Activated T-cell treated with anti-CD3 and anti-CD28 coated beads for 1 hour (primary cell): ENCODE data around the gene TSPAN14.
"Not testable (repeated sequence)": the region's sequence is repeated elsewhere in the genome, so short reads cannot be mapped to it uniquely, and the experiment has no call there.

Experiments
- DNase-seq: peaks from one replicate; pipeline ENCODE4 v3.0.0-alpha.2; 2020; ENCODE audit warnings: low read depth

The TSPAN14 gene

DNA sequence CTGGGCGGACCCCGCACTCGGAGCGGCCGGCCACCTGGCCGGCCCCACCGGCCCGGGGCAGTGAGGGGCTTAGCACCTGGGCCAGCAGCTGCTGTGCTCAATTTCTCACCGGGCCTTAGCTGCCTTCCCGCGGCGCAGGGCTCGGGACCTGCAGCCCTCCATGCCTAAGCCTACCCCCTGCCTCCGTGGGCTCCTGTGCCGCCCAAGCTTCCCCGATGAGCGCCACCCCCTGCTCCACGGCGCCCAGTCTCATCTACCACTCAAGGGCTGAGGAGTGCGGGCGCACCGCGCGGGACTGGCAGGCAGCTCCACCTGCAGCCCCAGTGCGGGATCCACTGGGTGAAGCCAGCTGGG is 89.2 kb downstream of the TSPAN14 start:
- DNase-seq, result not testable (repeated sequence)

DNA sequence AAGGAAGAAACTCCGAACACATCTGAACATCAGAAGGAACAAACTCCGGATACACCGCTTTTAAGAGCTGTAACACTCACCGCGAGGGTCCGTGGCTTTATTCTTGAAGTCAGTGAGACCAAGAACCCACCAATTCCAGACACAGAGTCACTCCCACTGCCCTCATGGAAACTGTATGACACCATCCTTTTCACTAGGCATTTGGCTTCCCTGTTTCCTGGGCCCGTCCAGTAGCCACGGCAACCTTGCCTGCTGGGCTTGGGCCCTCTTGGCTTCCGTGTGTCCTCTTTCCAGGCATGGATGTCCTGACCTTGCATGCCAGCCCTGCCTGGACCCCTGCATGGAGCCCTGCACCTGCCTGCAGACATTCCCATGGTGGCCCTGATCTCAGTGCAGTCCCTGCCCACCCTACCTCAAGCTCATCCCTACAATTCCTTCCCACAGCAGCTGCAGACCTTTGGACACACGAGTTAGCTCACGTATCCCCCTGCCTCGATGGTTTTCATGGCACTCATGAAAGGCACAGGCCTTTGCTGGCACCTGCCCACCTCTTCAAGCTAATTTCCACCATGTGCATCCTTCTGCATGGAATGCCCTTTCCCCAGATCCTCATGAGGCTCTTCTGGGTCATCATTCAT is 90.3 kb downstream of the TSPAN14 start:
- no peak for DNase-seq

DNA sequence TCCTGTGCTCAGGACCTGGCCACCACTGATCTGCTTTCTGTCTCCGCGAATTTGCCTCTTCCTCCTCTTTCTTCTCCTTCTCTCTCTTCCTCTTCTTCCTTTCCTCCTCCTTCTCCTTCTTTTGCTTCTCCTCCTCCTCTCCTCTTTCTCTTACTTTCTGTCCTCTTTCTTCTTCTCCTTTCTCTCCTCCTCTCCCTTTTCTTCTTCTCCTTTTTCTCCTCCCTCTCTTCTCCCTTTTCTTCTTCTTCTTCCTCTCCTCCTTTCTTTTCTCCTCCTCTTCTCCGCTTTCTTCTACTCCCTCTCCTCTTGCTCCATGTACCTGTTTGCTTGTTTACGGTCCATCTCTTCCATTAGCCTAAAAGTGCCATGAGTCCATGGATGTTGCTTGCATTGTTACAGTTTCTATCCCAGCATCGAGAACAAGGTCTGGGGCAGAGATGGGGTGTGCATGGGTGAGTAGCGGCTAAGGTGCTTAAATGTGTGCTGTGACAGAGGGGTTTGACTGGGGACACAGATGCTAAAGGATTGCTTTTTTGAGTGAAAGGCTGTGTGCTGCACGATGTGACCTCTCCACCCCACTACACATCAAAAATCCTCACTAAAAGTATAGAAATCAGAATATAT is 91.3 kb downstream of the TSPAN14 start:
- DNase-seq, result no peak

DNA sequence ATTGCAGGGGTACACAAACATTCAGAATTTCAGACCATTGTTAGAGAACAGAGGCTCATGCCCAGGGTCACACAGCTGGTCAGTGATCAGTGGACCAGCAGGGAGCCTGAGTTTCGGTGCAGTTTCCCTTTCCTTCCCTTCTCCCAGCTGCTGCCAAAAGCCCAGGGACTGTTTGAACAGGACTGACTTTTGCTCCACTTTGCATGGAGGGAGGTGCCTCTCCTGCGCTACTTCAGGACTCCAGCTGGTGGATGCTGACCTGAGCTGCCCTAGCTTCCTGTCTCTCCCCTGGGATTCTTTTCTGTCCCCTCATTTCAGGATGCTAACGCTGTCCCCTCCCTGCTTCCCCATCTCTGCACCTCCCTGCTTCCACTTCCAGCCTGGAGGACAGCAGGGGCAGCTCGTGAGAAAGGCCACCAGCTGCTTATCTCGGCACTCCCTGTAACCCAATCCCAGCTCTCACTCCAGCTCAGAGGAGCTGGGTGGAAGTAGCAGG is 98.1 kb downstream of the TSPAN14 start:
- no peak for DNase-seq

DNA sequence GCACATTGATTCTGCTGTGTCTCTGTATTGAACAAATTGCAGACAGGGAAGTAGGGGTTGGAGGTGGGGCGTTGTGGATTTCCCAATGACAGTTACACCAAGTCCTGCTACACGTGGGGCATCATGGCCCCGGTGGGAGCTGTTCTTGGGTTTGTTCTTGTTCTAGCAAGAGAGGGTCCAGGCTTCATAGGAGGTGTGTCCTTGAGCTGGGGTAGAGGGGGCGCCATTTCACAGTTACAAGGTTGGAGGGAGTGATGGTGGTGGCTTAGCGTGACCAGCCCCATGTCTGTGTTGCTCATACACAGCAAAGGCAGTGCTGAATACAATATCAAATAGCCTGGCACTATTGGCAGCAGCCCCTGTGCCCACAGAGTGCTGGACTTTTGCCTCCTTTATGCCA is 99.3 kb downstream of the TSPAN14 start:
- DNase-seq, result no peak

DNA sequence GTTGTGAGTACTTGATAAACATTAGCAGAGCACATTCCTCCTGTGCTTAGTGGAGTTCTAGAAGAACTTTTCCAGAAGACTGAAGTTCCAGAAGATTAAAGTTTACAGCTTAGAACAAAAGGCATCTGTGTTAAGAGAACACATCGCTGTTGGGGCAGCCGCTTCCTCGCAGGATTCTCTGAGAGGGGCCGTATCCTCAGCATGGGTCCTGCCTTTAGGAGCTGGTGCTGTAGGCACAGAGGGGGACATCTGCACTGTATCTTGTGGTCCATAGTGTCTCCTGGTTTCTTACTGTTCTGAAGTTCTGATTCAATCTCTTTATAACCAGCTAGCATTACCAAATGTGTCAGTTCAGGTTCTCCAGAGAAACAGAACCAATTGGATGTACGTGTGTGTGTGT is 99.9 kb downstream of the TSPAN14 start:
- no peak for DNase-seq

DNA sequence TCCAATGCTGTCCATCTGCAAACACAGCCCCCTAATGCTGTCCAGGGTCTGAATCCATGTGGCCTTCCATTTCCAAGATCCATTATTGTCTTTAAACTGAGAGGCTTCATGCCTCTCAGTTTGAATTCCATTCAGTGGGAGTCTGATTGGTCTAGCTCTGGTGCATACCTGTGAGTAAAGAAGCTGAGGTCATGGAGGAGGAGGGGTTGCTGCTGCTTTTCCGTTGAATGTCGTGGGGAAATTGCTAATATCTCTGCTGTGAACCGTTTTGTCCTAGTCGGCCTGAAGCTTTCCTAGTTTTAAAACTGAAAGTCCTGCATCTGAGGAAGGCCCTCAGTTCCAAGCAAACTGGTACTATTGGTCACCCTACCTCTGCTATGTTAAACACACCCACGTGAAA is 101.3 kb downstream of the TSPAN14 start:
- no peak for DNase-seq

DNA sequence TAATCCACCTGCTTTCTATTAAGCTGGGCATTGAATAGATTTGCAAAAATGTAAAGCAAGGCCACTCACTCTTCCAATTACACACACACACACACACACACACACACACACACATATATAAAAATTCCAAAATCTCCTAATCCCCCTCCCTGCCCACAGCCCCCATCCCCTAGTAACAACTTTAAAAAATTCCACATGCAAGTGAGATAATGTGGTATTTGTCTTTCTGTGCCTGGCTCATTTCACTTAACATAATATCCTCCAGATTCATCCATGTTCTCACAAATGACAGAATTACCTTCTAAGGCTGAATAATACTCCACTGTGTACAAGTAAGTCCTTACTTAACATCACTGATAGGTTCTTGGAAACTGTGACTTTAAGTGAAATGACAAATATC is 107.8 kb downstream of the TSPAN14 start:
- no peak for DNase-seq

DNA sequence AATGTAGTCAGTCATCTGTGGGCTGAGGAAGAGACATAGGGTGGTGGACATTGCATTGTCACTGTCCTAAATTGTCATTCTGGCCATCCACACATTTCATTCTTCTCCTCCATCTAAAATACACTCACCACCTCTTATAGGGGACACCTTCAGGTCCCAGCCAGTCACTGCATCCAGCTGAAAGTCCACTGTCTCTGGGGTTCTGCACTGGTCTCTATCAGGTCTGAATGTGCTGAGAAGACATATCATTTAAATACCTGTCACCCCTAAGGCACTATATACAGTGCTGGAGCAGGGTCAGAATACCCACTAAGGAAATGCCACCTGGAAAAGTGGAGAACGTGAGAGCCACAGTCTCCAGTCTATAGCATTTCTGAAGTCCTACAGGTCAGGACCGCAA is 113.2 kb downstream of the TSPAN14 start:
- no peak for DNase-seq

DNA sequence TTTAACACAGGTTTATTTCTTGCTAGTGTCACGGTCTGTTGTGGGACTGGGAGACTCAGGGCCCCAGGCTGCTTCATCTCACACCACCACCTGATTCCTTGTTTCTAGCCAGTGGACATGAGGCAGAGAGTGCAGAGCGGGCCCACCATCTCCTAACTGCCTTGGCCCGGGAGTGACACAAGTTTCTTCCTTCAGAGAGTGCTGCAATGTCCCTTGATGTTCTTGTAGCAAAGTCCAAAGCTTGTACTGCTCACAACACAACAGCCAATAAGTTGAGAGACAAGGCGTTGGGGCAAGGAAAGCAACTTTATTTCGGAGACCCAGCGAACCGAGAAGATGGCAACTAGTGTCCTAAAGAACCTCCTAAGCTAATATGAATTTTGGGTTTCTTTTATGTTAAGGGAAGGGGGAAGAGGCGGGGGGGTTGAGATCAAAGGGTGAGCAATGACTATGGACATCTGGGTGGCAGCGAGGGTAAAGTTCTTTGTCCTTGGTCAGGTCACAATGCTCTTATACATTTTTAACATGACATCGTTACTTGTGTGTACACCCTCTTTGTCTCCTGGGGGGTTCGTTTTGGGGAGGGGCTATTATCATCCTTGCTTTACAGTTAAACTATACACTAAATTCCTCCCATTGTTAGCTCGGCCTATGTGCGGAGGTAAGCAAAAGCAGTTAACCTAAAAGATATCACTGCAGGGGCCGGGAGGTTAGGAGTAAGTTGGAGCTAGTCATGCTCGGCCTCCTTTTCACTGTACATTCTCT is 115.2 kb downstream of the TSPAN14 start:
- no peak for DNase-seq

DNA sequence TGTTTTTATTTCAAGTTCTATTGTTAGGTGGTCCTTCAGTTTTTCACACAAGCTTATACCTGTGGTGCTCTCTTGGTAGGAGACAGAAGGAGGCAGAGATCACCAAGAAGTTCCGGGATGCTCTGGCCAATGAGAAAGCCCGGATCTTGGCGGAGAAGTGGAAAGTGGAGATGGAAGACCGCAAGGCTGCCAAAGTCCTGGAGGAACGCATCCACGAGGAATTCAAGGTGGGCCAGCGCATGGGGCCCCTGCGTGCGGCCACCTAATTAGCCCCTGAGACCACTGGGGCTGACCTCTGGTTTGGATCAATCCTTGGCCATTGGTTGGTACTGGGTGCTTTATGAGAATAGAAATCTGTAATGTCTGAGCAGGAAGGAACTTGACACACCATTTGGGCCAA is 117.2 kb downstream of the TSPAN14 start:
- no peak for DNase-seq

DNA sequence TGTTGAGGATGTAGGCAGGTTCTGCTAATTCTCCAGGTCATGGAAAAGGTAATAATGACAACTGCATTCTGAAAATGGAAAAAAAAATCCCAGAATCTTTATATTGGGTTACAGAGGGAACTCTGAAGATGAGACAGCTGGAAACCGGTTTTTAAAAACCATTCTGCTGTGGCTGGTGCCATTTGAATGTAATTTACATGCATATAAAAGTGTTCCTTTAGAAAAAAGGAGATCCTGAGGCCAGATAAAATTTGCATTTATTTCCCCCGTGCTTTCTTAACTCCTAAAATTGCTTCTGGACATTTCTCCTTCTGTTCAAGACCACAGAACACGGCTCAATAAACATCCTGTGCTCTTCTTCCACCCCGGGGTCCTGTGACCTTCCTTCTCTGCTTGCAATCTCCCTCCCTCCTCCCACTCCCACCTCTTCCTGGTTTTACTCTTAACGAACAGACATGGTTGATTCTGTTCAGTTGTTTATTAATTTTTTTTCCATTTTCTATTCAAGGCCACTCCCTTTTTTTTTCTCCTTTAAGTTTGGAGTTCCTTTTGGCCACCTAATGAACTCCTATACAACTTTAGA is 125.2 kb downstream of the TSPAN14 start:
- DNase-seq, result no peak

DNA sequence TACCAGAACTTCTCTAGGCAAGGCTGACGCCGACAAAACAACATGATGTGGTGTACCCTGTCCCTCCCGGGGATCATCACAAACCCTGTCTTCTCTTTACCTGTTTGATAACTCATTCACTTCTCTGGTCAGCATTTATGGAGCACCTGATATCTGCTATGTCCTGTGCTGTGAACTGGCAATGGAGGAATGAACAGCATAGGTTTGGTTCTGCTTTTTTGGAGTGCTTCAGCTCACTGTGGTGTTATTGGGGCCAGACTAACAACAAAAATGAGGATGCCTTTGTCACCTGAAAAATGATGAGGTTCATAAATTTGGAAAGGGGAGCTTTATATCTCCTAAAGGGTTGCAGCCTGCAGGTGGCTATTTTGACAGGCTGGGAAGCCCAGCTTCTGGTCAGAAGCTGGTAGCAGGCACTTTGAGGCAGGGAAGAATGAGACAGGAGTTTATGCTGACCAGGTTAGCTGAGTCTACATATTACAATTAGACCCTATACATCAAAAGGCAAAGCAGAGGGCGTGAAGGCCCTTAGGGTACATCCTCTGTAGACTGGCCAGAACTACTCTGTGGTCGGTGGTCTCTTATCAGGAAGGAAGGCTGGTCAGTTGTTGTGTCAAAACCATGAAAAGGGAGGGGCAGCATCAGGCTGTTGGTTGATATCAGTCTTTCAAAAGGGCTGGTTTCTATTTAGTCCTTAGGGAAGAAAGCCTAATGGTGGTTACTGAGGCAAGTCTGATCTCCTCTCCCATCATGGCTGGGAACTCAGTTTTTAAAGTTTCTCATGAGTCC is 125.9 kb downstream of the TSPAN14 start:
- DNase-seq, result no peak

DNA sequence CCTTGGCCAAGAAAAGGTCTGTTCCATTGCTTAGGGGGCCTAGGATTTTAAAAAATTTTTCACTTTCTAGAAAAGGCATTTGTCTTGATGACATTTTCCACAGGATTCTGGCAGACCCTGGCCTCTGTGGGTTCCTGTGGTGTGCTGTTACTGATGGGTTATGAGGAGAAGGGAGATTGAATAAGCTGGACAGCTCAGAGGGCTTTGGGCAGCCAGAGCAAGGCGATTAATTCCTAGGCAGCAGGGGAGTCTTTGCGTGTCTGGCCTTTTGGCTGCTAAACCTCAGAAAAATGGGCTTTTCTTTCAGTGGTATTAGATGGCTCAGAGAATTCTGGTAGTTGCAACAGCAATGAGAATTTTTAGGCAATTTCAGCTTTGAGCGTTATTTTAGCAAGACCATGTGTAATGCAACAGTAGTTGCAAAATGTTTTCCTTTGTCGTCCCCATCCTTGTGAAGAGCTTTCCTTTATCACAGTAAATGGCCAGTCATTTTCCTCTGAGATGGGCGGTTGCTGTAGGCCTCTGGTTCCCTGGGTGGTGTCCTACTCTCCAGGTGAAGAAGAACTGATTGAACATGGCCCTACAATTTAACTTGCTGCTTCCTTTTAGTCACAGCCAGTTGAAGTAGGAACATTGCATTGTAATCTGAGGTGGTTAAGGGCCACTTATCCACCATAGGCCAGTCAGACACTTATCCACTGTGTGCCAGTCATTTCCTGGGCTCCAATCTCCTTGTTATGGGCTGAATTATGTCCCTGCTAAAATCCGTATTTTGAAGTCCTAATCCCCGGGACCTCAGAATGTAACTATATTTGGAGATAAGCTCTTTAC is 126.7 kb downstream of the TSPAN14 start:
- no peak for DNase-seq

DNA sequence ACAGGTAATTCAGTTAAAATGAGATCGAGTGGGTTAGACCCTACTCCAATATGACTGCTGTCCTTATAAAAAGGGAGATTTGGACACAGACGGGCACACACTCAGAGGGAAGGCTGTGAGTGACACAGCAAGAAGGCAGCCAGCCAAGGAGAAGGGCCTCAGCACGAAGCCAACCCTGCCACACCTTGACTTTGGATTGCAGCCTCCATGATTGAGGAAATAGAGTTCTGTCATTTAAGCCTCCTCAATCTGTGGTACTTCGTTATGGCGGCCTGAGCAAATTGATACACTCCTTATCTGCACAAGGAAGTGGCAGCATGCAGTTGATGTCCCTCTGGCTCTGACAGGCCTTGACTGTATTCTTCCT is 127.3 kb downstream of the TSPAN14 start:
- DNase-seq, result no peak

DNA sequence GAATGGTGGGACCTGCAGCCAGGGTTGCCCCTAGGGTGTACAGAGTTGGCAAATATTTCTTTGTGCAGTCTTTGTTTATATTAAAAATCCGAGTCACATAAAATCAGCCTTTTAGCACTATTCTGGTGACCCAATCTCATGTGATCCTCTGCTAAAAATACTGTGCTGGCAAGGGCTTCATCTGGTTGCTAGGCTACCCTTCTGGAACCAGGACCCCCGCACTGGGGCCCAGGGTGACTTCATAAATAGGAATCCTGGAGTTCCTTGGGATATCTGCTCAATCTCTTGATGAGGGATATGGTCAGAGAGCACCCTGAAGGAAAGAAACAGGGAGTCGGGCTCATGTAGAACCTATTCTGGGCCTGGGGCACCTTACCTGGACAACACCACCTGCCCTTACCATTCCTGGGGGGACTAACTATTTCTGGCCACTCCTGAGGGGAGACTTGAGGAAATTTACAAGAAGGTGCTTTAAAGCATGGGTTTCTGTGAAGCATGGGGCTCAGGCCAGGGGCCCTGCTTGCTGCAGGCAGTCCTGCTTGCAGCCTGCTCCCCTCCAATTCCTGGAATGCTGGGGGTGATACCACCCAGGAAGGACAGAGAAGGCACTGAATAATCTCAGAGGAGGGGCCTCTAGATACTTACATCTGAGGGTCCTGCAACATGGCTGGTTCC is 128.3 kb downstream of the TSPAN14 start:
- DNase-seq, result no peak
